ENCODE measurements around the gene NAB1.

The NAB1 gene

DNA sequence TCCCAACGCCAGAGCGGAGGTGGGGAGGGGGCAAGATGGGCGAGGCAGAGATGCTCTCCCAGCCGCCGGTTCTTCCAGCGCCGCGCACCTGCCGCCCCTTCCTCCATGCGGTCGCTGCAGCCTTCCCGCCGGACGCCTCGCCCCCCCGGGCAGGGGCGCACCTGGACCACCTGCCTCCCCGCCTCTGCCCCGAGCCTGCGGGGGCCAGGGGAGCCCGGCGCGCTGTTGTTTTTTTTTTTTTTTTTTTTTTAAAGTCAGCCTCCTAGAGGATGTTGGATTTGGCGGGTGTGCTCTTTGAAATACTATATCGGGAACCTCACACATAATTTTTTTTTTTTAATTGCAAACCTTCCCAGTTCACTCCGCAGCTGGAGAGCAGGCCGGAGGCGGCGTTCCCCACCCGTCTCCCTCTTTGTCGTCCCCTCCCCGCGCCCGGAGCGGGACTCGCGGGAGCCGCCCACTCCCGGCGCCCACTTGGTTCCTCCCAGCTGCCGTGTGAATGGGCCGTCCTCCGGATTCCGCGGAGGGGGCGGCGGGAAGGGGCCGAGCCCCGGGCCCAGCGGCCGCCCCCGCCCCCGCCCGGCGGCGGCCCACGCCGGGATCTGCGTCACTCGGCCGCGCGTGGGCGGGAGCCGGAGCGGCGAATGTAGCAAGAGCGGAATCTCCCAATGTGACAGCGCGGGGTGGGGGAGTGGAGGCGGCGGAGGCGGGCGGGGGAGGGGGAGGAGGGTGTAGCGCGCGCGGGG lies 421 bp upstream of the NAB1 start:
- TF ChIP-seq, protein P1, sequence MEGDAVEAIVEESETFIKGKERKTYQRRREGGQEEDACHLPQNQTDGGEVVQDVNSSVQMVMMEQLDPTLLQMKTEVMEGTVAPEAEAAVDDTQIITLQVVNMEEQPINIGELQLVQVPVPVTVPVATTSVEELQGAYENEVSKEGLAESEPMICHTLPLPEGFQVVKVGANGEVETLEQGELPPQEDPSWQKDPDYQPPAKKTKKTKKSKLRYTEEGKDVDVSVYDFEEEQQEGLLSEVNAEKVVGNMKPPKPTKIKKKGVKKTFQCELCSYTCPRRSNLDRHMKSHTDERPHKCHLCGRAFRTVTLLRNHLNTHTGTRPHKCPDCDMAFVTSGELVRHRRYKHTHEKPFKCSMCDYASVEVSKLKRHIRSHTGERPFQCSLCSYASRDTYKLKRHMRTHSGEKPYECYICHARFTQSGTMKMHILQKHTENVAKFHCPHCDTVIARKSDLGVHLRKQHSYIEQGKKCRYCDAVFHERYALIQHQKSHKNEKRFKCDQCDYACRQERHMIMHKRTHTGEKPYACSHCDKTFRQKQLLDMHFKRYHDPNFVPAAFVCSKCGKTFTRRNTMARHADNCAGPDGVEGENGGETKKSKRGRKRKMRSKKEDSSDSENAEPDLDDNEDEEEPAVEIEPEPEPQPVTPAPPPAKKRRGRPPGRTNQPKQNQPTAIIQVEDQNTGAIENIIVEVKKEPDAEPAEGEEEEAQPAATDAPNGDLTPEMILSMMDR (IDR thresholded peaks at IDR 0.05), result no peak

DNA sequence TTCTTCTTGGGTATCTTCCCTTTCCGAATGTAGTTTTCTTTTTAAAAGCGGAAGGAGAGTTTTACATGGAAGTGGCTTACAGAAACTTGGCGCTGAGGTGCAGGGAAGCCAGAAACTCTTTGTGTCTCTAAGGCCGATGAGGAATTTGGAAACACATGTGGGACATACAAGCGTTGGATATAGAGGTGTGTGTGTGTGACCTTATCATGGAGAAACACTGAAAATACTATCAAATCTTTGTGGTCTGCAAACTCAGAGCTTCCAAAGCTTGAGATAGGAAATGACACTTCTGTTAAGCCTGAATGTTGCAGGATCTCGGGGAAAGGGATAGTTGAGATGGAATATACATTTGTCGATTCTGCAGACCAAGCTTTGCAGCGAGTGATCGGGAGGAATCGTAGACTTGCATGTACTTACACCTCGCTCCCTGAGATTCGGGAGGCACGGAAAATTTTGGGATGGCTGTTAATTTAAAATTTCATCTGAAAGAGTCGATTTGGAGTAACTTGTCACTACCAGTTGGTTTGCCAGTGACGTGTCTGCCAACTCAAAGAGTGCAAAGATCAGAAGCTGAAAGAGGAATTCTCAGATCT lies 1.0 kb downstream of the NAB1 start:
- TF ChIP-seq, protein P1 (IDR thresholded peaks at IDR 0.05), result no peak

DNA sequence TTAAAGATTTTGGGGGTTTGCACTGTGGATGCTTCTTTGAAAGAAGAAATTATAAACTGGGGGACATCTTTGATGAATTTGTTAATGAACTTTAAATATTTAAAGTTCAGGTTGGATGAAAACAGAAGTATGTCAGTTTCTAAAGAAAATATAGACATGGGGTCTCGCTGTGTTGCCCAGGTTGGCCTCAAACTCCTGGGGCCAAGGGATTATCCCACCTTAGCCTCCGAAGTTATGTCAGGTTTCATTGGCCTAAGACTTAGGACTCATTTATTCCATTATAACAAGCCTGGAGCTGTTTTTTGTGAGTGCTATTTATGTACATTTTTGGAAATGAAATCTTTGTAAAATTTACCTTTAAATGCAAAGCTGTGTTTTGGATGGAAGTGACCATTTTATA lies 2.5 kb downstream of the NAB1 start:
- TF ChIP-seq, protein P1 (IDR thresholded peaks at IDR 0.05), result no peak

DNA sequence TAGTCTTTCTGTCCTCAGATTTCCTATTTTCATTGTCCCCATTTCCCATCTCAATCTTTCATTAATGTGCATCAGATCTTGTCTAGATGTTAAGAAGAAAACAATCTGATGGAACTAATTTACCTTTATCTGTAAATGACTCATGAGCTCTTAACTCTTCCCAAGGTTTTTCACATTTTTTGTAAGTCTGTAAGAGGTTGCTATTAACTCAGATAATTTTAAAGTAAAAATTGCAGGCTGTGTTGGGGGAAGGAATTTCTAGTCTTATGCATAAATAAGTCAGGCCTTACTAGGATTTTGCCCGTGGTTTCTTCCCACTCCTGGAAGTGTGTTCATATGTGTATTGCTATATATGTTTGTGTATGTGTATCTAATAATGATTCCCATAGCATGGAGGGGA lies 4.3 kb downstream of the NAB1 start:
- TF ChIP-seq, protein P1 (IDR thresholded peaks at IDR 0.05), result no peak

DNA sequence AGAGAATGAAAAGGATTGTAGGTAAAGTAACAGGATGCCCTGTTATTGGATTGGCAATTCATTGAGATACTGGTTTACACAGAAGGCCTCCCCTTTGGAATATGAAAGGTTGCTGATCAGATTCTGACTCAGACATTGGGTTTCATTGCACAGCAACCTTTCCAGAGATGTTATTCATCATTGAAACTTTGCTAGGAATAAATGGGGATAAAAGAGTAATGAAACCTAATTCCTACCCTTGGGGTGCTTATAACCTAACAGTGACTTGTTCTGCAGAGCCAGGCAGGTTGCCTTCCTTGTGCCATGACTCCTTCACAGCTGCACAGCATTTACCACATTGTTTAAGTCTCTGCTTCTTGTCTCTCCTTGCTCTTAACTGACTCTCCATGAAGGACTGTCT lies 5.0 kb downstream of the NAB1 start:
- TF ChIP-seq, protein P1 (IDR thresholded peaks at IDR 0.05), result no peak

DNA sequence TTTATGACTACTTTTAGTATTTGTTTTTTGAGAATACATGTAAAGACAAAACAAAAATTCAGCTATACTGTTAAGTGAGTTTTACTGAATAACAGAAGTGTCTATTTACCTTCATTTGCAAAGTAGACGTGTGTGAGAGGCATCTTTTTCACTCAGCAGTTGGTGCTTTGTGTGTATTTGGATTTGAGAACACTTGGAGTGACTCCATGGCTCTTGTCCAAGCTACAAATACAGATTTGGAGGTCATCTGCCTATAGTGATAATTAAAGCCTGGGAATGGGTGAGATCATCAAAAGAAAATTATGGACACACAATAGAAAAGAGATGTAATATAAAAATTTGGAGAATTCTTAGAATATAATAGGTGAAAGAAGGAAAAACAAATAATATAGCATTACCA lies 6.2 kb downstream of the NAB1 start:
- TF ChIP-seq, protein P1 (IDR thresholded peaks at IDR 0.05), result no peak

DNA sequence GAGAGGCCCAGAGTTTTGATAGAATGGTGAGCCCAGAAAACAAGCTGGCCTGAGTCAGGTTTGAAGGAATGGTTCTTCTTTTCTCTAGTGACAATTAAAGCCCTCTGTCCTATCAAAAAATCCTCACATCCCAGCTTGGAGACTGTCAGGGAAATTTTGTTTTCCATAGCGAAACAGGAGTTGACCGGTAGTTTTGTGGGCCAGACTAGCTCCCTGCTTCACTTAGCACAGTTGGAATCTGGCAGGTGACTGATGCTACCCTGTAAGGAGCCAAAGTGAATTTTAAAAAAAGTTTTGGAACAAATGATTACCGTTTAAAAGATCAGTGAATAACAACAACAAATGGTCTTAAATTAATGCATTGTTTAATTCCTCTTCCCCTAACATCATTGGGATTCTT lies 6.7 kb downstream of the NAB1 start:
- TF ChIP-seq, protein P1 (IDR thresholded peaks at IDR 0.05), result no peak

Measured in LNCAP (cell line).